Stimulated activated CD4-positive, alpha-beta T cell treated with anti-CD3 and anti-CD28 coated beads, Interleukin-1b, Interleukin-23, amount 100 ng/mL, for 24 hours (primary cell): ENCODE data around the gene RNF212.
"Not testable (repeated sequence)": the region's sequence is repeated elsewhere in the genome, so short reads cannot be mapped to it uniquely, and the experiment has no call there.

Source experiments
- DNase-seq, 4 experiments: peaks; one replicate each; pipeline ENCODE4 v3.0.0-alpha.2; 2020; ENCODE audit warnings: low read depth in 4 of 4, low spot score in 1 of 4

Gene RNF212

GRCh38 chr4:1113311-1114009 lies at the start of gene RNF212:
RNF212 (minus strand) TSS chr4:1113564; CDS start chr4:1113464, 100 bp downstream.
- peak in 2 of 4 experiments; percentile 14 to 20 for DNase-seq

DNA sequence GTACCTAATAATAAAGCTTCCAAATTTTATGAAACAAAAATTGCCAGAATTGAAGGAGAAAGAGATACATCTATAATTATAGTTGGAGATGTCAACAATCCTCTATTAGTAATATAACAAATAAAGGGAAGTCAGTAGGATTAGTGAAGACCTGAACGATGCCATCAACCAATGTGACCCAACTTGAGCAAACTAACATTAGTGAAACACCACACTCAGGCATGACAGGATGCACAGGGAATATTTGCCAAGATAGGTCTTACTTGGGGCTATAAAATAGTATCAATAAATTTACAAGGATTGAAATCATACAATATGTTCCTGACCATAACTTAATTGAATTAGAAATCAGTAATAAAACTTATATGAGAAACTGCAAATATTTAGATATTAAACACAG lies 47.0 kb upstream of the RNF212 start:
- DNase-seq, result no peak

- no peak for DNase-seq
Measured at GRCh38 chr4:1156069-1156468, 42.7 kb upstream of the RNF212 start.

DNA sequence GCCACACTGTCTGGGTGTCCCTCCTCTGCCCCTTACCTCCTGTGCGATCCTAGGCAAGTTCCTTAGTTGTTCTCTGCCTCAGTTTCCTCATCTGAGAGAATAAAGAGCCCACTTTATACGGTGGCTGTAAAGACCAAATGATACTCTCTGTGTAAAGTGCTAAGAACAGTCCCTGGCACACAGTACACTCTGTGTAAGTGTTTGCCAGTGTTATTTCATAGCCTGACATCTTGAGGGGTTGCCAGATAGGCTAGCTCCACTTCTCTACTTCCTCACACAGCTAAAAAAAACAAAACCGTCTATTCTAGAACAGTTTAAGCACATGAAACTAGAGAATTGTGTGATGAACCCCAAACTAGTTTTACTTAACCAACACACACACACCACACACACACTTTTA lies 42.0 kb upstream of the RNF212 start:
- no peak for DNase-seq

DNA sequence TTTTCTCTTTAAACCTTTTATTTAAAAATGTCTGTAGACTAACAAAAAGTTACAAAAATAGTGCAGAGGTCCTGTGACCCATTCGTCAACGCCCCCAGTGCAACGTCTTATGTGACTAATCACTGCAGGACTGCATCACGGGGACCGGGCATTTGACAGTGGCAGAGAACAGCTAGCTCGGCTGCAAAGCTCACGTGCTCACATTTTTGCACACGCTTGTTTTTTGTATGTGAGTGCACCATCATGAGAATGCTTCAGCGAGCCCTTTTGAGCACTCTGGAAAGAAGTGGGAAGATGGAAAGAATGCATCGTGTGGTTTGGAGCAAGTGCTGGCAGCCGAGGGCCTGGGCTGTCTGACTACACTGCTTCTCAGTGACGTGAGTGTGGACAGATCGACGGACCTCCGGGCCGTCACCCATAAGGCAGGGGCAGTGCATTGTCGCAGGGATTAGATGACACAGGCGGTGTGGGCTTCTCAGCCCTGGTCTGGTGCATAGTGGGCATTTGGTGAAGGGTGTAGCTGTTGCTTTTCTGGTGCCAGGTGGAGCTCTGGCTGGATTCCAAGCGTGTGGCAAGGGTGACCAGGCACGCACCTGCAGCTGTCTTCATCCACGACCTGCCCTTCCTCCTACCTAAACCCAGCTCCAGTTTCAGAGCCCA lies 41.3 kb upstream of the RNF212 start:
- DNase-seq, result no peak

DNA sequence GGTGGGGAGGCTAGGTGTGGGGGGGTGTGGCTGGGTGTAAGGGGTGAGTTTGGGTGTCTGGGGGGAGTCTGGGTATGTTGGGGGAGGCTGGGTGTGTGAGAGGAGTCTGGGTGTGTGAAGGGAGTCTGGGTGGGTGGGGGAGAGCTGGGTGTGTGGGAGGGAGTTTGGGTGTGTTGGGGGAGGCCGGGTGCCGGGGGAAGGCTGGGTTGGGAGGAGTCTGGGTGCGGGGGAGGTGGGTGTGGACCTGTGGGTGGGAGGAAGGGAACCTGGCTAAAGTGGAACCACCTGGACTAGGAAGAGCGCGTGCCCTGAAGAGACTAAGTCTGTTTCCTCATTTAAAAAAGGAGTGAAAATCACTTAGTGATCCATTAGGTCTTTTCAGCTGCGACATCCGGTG lies 40.8 kb upstream of the RNF212 start:
- DNase-seq, result no peak

GRCh38 chr4:1153567-1154090 lies 40.3 kb upstream of the RNF212 start:
- no peak for DNase-seq

DNA sequence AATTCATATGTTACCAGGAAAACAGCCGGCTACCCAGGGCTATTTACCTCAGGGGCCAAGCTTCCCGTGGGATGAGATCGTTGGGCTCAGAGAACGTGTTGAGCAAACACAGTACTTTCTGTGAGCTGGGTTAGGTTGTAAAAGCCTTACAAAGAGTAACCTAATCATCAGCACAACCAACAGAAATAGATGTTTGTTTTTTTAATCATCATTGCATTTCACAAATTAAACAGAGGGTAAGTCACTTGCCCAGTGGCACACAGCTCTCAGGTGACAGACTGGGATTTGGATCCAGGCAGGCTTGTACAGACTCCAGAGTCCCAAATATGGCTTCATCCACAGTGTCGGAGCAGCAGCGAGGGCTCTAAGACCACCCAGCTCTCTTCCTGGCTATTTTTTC lies 38.9 kb upstream of the RNF212 start:
- no peak for DNase-seq

DNA sequence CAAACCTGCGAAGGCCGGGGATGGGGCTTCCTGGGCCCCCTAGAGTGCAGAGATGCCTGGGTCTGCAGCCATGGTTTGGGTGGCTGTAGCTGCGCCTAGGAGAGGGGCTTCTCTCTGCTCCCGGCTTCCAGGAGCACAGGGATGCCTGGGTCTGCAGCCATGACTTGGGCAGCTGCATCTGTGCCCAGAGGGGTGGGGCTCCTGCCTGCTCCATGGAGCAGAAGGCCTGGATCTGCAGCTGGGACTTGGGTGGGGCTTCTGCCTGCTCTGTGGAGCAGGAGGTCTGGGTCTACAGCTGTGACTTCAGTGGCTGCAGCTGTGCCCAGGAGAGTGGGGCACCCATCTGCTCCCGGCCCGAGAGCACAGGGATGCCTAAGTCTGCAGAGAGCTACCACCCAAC lies 38.2 kb upstream of the RNF212 start:
- DNase-seq, result no peak

DNA sequence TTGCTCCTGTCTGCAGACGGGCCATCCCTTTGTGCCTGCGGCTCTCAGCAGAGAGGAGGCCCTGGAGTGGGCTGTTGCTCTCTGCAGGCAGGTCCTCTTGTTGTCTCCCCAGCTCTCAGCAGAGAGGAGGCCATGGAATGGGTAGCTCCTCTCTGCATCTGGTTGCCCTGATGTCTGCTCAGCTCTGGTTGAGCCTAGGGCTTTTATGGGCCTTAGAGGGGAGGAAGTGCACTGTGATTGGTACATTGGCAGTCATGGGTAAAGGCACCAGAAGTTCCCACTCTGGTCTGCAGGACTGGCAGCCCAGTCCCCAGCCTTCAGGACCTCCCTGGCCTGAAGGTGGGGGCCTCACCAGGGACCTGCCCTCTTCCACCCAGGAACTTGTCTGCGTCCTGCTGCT lies 37.5 kb upstream of the RNF212 start:
- DNase-seq, result no peak

DNA sequence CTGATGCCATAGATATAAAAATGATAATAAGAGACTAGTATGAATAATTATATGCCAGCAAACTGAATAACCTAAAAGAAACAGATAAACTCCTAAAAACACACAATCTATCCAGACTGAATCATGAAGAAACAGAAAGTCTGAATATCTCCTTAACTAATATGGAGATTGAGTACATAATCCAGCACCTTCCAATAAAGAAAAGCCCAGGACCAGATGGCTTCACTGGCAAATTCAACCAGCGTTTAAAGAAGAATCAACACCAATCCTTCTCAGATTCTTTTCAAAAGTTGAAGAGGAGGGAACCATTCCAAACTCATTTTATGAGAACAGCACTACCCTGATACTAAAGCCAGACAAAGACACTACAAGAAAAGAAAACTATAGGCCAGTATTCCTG lies 26.5 kb upstream of the RNF212 start:
- no peak for DNase-seq

- DNase-seq, result no peak
Measured at GRCh38 chr4:1137850-1138249, 24.5 kb upstream of the RNF212 start.

DNA sequence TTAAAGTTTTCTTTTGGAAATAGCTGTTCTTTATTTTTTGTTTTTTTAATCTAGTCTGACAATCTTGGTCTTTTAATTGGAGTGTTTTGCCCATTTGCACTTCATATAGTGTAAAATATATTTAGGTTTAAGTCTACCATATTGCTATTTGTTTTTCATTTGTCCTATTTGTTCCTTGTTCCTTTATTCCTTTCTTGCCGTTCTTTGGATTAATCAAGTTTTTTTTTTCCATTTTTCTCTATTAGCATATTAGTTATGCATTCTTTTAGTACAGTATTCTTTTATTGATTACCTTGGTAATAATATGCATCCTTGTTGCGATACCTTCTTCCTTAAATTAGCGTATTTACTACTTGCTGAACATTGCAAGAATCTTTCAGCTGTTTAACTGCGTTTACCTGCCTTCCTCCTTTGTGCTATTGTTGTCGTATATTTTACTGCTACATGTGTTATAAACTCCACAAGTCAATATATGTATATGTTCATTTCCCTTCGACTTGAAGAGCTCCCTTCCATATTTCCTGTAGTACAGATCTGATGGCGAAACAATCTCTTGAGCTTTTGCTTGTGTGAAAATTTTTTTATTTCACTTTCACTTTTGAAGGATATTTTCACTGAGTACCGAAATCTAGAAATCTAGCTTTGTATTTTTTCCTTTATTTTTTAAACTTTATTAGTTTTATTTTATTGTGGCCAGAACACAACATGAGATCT lies 23.9 kb upstream of the RNF212 start:
- DNase-seq, result no peak

- no peak for DNase-seq
Measured at GRCh38 chr4:1136048-1136447, 22.7 kb upstream of the RNF212 start.

DNA sequence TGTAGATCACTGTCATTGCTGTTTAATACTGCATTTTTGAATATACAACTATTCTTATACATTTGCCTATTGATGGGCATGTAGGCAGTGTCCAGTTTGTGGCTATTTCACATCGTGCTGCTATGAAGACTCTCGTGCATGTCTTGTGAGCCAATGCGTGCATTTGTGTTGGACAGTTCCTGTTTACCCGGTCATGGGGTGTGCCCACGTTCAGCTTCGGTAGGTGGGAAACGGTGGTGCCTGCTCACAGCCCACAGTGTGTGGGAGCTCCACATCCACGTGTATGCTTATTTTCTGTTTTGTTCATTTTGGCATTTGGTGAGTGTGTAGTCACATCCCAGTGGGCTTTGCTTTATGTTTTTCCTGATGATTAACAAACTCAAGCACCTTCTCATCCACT lies 19.7 kb upstream of the RNF212 start:
- DNase-seq, result no peak

DNA sequence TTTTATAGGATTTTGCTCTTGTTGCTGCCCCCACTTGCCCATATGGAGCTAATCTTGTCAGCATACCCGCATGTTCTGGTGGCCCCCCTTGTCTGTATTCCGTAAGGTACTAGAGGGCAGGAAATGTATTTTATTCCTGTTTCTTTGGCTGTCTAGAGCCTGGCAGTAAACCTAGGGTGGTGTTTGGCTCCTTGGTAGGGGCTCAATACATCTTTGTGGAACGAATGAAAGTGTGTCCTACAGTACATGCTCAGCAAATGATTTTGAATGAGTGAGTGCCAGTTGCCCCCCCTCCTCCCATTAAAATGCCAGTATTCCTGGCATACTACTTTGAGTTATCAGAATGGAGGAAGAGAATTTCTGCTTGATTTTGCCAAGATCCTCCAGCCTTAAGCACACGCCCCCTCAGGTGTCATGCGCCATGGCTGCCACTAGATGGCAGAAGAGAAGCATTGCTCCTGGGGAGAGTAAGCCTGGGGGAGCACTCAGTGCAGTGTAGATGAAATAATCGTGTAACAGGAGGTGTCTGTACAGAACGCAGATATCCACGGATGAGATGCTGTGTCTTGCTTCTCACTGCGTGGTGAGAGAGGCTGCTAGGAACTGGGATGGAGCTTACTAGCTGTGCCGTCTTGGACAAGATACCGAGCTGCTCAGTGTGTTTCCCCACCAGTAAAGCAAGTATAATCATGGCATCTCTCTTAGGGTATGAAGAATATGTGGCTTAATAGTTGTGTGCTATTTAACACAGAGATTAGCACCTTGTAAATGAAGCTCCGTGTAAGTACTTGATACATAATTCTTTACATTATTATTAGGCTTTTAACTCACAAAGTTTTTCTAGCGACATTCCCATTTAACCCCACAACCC lies 17.2 kb upstream of the RNF212 start:
- peak; percentile 33 to 59 (median 54) for DNase-seq

DNA sequence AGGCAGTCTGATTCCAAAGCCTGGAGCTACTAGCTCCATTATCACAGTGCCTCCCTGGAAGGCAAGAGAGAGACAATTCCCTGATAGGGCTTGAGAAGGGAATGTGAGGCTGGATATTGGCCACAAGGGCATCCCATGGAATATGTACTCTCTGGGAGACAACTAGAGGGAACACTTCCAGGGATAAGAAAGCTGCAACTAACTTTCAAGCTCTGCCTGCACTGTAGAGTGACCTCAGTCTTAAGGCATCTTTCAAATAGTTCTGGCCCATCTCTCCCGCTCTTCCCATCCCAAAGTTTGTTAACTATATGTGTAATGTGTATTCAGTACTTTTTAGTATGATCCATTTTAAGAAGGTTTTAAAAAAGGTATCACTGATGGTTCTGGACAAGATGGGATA lies 13.1 kb upstream of the RNF212 start:
- DNase-seq, result no peak

DNA sequence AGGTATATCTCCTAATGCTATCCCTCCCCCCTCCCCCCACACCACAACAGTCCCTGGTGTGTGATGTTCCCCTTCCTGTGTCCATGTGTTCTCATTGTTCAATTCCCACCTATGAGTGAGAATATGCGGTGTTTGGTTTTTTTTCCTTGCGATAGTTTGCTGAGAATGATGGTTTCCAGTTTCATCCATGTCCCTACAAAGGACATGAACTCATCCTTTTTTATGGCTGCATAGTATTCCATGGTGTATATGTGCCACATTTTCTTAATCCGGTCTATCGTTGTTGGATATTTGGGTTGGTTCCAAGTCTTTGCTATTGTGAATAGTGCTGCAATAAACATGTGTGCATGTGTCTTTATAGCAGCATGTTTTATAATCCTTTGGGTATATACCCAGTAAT lies 12.1 kb upstream of the RNF212 start:
- not testable (repeated sequence) for DNase-seq

GRCh38 chr4:1124818-1125217 lies 11.5 kb upstream of the RNF212 start:
- no peak for DNase-seq

- DNase-seq, result no peak
Measured at GRCh38 chr4:1122505-1122904, 9.1 kb upstream of the RNF212 start.

DNA sequence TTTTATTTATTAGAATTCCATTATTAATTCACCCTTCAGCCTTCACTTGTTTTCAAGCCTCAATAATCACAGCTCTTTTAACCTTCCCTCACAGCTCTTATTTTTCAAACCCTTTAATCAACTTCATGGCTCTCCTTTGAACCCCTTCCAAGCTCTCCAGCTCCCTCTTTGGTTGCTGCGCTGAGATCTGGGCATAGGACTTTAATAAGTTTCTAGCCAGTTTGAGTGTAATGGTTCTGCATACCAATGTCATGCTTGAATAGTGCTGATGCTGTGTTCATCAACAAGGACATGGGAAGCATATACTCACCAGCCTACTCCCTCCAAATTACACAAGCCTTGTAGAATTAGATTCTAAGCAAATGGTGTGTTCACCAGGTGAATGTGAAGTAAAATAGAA lies 3.5 kb upstream of the RNF212 start:
- no peak for DNase-seq
